ENCODE measurements around the gene SYNGR3.
"Not testable (repeated sequence)": the region's sequence is repeated elsewhere in the genome, so short reads cannot be mapped to it uniquely, and the experiment has no call there.

The SYNGR3 gene

DNA sequence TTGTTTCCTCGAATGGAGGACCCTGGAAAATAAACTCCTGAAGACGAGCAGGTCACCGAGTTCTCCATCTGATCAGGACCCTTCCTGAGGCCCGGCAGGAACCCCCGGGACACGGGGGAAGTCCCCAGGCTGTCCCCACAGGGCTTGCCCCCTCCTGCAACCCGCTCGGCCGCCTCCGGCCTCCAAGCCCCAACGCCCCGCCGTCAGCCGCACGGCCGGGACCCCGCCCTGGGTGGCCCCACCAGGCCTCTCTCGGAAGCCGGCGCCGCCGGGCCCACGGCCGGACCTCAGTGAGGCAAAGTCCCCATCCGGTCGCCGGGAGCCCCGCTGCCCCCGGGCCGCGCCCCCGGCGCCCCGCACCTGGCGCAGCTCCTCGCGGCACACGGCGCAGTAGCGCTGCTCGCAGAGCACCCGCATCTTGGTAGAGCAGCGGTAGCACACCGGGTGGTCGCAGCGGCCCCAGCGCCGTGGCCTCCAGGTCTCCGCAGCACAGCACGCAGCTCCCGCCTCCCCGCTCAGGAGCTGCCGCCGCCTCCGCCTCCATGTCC, 19.5 kb downstream of the SYNGR3 start:
- DNase-seq (ENCODE audit: low read depth) = no peak

DNA sequence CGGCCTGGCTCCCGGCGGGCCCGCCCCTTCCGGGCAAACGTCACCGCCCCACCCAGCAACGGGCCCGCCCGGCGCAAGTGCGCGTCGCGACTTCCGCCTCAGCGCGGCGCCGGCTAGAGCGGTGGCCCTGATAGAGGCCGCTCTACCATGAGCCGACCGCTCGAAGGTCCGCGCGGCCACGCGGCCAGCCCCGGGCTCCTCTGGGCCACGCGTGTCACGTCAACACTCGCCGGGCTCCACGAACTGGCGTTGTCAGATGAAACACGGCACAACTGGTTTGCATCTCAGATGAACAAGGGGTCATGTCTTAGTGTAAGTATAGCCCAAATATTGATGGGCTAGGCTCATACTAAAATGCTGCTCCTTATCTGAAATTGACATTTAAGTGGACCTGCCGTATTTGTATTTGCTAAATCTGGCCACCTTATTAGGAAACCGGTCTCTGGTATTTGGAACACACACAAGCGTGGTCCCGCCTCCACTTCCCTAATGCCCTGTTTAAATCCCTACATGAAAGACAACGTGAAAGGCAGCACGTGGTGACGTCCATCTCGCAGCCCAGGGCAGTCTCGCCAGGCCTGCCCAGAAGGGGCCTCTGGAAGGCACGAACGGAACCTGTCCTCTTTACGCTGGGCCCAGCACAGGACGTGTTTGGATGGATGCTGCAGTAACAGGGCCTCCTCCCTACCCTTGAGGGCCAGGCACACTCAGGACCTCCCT, 20.2 kb downstream of the SYNGR3 start, which contains the start of gene ZNF598:
Gene ZNF598, minus strand, starts transcription at position 31 of the 720 bp plus-strand sequence.
- DNase-seq (ENCODE audit: low read depth) = peak; percentile 64

DNA sequence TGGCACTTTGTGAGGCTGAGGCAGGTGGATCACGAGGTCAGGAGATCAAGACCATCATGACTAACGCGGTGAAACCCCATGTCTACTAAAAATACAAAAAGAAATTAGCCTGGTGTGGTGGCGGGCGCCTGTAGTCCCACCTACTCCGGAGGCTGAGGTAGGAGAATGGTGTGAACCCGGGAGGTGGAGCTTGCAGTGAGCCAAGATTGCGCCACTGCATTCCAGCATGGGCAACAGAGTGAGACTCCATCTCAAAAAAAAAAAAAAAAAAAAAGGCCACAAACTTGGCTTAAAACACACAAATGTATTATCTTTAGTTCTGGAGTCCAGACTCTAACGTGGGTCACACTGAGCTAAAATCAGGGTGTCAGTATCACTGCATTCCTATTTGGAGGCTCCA, 22.0 kb downstream of the SYNGR3 start:
- not testable (repeated sequence) for DNase-seq (ENCODE audit: low read depth)

DNA sequence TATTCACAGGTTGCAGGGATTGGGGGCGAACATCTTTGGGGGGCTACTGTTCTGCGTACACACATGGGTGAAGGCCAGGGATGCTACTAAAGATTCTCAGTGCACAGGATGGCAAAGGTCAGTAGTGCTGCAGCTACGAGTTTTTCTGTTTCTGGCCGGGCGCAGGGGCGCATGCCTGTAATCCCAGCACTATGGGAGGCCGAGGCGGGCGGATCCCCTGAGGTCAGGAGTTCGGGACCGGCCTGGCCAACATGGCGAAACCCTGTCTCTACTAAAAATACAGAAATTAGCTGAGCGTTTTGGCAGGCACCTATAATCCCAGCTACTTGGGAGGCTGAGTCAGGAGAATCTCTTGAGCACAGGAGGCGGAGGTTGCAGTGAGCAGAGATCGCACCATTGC, 23.8 kb downstream of the SYNGR3 start:
- DNase-seq (ENCODE audit: low read depth) = no peak

DNA sequence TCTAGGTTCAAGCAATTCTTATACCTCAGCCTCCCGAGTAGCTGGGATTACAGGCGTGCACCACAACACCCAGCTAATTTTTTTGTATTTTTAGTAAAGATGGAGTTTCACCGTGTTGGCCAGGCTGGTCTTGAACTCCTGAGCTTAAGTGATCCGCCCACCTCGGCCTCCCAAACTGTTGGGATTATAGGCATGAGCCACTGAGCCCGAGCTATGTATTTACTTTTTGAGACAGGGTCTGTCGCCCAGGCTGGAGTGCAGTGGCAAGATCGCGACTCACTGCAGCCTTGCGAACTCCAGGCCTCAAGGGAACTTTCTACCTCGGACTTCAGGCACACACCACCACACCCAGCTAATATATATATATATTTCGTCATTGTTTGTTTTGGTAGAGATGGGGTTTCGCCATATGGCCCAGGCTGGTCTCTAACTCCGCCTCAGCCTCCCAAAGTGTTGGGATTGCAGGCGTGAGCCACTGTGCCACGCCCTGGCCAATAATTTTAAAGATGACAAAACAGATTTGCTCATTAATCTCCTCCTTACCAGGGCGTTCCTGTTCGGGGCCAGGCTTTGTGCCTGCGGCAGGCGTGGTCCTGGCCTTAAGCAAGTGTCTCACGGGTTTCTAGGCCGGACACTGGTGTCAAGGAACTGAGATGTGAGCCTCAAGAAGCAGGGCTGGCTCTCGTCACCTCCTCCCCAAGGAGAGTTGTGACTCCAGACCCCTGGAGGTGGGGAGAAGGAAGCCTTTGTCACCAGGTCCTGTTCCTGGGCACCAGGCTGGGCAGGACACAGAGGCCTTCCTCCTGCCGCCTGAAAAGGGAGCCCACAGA, 25.6 kb downstream of the SYNGR3 start:
- DNase-seq (ENCODE audit: low read depth) = no peak

DNA sequence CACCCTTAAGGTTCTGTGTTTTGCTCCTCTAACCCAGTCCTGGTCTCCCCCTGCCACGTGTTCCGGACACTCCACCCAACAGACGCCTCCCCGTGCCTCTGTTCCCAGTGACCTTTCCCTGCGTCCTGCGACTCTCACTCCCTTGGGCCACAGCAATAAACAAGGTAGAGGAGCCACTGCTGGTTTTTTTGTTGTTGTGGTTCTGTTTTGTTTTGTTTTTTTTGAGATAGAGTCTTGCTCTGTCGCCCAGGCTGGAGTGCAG, 26.1 kb downstream of the SYNGR3 start:
- DNase-seq (ENCODE audit: low read depth) = no peak

DNA sequence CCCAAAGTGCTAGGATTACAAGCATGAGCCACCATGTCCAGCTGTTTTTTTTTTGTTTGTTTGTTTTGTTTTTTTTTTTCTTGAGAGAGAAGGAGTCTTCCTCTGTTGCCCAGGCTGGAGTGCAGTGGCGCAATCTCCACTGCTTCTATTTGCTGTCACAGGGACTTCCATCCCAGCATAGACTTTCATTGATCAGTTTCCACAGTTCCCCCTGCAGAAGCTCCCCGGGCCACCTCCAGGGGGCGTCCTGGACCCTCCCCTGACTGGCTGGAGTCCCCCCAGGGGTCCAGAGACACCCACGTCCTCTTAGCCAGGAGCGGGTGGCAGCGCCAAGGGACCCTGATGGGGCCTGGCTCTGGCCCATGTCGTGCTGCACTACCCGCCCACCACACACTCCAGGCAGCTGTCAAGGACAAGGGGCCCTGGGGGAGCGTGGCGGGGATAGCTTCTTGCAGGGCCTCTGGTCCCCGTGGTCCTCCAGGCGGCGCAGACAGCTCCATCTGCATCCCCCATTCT, 26.7 kb downstream of the SYNGR3 start:
- DNase-seq (ENCODE audit: low read depth) = no peak

DNA sequence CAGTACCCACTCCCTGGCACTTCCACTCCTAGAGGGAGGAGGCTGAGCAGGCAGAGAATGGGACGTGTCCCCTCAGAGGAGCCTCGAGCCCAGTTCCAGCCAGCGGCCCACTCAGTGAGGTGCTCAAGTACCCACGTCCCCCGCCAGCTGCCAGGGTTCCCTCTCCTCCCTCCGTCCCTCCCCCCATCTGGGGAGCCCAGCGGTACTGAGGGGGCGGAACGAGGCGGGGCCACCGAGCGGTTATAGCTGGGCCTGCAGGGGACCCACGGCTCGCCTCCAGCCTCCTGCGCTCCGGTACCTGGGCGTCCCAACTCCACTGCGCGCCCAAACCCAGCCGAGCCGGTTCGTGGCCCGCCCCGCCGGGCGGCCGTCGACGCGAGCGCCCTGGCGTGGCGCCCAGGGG, 29.7 kb downstream of the SYNGR3 start, which contains the start of gene NPW:
Gene NPW, plus strand, starts transcription at position 268 of the 403 bp plus-strand sequence.
- no peak for DNase-seq (ENCODE audit: low read depth)

DNA sequence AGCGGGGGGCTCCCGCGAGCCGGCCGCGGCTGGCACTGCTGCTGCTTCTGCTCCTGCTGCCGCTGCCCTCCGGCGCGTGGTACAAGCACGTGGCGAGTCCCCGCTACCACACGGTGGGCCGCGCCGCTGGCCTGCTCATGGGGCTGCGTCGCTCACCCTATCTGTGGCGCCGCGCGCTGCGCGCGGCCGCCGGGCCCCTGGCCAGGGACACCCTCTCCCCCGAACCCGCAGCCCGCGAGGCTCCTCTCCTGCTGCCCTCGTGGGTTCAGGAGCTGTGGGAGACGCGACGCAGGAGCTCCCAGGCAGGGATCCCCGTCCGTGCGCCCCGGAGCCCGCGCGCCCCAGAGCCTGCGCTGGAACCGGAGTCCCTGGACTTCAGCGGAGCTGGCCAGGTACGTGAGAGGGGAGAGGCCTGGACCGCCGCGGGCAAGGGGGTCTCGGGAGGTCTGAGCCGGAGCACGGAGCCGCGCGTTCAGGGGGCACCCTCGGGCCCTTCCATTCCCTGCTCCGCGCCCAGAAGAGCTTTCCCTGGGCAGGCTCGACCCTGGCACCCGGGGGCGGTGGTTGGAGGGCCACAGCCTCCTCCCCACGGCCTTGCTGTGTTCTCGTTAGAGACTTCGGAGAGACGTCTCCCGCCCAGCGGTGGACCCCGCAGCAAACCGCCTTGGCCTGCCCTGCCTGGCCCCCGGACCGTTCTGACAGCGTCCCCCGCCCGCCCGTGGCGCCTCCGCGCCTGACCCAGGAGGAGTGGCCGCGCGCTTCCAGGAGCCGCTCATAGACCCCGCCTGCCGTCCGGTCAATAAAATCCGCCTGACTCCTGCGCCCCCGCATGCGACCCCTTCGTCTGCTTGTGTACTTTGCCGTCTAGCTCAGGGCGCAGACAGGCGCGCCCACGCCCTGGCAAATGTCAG, 30.4 kb downstream of the SYNGR3 start:
- no peak for DNase-seq (ENCODE audit: low read depth)

DNA sequence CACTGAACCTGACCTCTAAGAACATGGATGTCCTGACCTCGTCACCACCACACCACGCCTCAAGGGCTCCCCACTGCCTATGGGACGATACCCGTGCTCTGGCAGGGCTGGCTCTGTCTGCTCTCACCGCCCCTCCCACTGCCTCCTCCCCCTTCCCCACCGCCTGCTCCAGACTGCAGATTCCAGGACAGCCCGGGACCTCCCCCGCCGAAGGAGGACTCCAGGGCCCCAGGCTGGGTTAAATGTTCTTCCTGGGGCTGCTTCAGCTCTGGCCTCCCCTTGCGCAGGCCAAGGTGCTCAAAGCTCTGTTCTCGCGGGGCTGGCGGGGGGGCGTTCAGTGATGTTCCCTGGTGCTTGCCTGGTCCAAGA, 32.9 kb downstream of the SYNGR3 start:
- no peak for DNase-seq (ENCODE audit: low read depth)

DNA sequence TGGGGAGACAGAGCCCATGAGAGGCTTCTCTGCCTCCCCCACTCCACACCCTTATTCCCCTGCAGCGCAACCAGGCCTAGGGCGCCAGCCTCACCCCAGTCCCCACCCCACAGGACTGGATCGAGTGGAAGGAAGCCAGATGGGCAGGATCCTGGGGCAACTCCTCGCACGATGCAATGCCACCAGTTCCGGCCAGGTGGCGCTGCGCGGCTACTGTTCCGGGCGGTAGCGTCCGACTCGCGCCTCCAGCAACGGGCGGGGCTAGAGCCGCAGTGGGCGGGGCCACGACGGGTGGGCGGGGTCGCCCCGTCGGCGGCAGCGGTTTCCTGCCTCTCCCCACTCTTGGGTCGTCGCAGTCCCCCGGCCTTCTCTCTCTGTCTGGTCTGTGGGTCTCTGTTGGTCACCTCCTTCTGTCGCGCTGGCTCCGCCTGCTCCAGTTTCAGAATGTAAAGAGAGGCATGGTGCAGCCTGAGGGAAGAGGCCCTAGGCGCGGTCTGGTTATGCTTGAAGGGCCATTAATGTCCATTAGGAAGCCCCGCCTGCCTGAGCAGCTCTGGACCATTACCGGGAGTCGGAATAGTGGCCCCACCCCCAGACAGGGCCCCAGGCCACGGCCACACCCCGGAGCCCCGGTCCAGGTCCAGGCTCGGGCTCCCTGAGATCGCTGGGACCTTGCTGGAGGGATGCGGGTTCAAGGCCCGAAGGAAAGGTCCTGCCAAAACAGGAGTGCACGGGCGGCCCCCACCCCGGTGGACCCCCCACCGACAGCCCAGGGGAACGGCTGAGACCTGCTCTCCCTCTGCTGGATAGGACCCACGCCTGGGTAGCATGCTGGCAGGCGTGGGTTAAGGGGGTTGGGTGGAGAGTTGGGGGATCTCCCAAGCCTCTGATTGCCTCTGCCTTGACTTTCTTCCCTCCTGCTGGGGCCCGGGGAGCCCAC, 33.6 kb downstream of the SYNGR3 start:
- peak; percentile 92 for DNase-seq (ENCODE audit: low read depth)

DNA sequence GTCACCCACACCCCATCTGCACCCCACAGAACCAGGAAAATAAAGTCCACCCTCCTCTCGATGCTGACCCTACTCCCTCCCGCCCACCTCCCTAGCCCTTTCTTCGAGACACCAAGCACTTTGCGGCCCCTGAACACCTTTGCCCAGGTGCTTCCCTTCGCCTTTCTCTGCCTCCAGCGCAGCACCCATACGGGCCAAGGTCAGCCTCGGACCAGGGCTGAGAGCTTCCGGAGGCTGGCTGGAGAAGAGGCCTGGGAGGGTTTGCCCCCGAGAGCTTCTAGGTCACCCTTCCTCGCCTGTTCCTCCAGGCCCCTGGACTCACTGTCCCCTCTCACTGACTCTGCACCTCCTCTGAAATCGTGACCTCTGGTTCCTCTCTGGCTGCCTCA, 34.3 kb downstream of the SYNGR3 start:
- no peak for DNase-seq (ENCODE audit: low read depth)

DNA sequence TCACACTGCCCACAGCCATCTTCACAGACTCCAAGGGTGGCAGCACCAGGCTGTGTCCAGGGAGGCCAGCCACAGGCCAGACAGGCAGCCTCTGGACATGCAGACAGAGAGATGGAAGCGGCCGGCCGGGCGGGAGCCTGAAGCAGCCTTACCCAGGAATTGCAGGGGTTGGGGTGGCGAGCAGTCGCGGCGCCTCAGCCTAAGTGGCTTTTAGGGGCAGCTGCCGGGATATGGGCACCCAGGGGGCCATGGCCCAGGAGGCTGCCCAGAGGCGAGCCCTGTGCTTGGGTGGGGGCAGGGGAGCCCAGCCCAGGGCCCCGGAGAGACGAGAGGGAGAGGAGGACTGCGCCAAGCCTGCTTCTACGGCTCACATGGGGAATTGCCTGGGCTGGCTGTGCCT, 35.5 kb downstream of the SYNGR3 start:
- DNase-seq (ENCODE audit: low read depth) = no peak

DNA sequence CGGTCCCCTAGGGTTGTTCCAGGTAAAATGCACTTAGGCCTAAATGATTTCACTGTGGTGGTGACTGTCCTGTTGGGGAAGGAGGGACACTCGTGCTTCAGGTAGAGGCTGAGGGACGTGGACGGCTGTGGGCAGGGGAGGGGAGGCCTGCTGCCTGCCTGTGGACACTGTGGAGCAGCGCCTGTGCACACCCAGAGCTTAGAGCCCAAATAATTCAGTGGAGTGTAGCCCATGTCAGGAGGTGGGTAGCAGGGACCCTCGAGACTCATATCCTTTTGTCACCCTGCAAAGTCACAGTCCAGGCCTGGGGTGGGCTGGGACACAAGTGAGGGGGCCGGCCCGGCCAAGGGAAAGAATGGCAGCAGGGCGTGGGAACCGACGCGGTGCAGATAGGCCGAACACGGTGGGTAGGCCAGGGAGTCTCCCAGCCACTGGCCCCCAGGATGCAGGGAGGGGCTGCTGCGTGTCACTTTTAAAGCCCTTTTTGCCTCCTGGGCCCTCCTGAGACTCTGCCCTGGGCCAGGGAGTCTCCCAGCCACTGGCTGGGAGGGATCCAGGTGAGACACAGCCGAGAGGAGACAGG, 36.2 kb downstream of the SYNGR3 start:
- DNase-seq (ENCODE audit: low read depth) = no peak

DNA sequence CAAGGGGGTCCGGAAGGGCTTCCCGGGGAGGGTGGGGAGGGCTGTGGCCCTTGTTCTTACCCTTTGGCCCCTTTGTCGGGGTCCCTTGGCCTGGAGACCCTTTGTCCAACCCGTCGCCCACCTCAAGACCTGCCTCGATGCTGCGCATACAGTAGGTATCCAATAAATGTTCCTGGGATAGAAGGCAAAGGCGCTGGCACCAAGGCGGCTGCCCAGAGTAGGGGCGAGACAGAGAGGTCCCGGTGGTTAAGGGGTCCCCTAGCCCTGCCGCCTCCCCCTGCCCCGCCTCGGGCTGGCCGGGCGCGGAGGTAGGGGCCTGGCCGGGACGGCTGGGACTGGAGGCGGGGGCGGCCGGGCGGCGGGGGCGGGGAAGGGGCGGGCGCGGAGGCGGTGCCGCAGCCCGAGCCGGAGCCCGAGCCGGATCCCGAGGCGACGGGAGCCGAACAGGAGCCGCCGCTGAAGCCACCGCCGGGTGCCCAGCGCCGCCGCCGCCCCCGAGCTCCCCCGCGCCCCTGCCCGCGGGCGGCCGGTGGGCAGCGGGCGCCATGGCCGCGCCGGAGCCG, 36.8 kb downstream of the SYNGR3 start, which contains the start of gene NHERF2:
Gene NHERF2, plus strand, starts transcription at position 442 of the 563 bp plus-strand sequence. Its CDS starts 104 bp downstream, at position 546.
- no peak for DNase-seq (ENCODE audit: low read depth)

DNA sequence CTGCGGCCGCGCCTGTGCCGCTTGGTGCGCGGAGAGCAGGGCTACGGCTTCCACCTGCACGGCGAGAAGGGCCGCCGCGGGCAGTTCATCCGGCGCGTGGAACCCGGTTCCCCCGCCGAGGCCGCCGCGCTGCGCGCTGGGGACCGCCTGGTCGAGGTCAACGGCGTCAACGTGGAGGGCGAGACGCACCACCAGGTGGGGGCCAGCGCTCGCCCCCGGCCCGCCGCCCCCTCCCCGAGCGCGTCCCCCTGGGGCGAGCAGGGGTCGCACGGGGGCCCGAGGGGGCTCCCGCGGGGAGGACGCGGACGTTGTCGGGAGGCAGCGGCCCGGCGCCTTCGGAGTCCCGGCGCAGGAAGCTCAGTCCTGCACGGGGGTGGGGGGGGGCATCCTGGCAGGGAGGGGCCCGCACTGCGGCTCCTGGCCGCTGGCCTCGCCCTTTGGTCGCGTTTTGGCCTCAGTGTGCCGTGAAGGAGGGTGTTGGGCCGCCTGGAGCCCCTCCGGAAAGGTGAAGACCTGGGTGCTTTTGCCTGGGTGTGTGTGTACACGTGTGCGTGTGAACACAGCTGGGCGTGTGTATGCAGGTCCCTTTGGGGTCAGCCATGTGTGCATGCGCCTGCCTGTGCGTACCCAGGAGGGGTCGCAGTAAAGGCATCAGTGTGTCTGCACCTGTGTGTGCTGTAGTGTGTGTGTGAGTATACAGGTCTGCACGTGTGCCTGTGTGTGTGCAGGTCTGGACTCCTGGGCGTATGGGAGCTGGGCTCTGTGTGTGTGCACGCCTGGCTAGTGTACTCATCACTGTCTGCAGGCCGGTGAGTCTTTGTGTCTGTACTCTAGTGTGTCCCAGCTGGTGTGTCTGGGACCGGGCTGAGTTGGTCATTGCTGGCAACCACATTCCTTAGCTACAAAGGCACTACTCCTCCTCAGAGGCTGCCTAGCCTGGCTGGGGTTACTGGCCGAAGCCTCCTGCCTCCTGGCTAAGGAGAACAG, 37.5 kb downstream of the SYNGR3 start:
- no peak for DNase-seq (ENCODE audit: low read depth)

DNA sequence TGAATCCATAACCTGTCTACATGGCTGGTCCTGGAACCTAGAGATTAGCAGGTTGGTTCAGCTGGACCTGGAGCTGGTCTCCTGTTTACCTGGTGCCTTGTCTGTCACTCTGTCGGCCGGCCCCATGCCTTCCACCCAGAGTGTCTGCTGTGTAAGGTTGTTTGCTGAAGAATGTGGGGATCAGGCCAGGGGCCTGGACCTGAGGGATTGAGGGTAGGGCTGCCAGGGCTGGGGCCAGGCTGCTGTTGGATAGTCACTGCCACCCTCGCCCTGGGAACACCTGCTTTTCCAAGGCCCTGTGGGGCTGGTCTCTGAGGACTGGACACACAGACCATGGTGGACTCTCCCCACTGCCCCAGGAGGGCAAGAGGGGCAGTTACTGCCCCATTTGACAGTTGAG, 38.4 kb downstream of the SYNGR3 start:
- DNase-seq (ENCODE audit: low read depth) = no peak

DNA sequence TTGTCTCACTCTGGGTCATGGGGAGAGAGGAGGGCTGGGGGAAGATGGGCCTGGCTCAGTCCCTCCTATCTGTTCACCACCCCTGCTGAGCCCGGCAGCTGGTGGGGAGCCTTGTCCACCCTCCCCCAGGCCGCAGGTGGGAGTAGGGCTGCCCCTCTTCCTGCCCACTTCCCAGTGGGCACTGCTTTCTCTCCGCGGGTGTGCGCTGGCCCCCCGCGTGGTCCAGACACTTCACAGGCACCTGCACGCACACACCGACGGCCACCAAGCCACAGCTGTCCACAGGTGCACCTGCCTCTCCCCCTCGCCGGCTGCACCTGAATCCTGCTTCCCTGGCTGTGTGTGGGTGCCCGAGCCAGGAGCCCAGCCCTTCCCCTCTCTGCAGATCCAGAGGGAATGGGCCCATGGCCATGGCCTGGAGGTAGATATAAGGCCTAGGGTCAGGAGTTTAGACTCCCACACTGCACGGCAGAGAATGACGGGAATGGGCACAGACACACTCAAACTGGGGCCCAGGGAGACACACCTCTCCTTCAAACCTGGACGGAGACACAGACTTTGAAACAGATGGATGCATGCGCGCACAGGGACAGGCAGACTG, 39.0 kb downstream of the SYNGR3 start:
- DNase-seq (ENCODE audit: low read depth) = no peak
